IMR-90 (cell line): ENCODE data around the gene IGLL5. TPM values are rescaled to one million over a fixed set of nuclear protein-coding genes. Genes with fewer than 3 reads are reported as not detected.

Experiments used
- ATAC-seq: fragments of 200-7000 bp; cut with Tn5 transposase; 2 replicates; pipeline ENCODE4 v1.9.1; 2020; ENCODE audit warnings: low read depth, mild to moderate bottlenecking, moderate library complexity
- BruUV-seq: library from RNA; stranded (reverse); fragments of 400-500 nt; replicated peaks from 2 replicates; lab custom pipeline; 2021; lab: Mats Ljungman, UMichigan
- CTCF ChIA-PET: fragments of 300-600 bp; formaldehyde crosslinking; extraction: SDS; loops from one replicate; lab custom pipeline; 2021; ENCODE audit warnings: antibody characterized with exemption; lab: Yijun Ruan, JAX
- POLR2A ChIA-PET: fragments of 300-600 bp; sonication (Branson Sonifier 250); formaldehyde crosslinking; loops from one replicate; lab custom pipeline; 2022; ENCODE audit warnings: antibody characterized with exemption; ENCODE audit not compliant: unreplicated experiment; lab: Charles Lee
- DNase-seq: peaks from one replicate; pipeline ENCODE4 v3.0.0; 2013
- H2AFZ ChIP-seq: replicated peaks from 2 replicates; pipeline ENCODE3; 2013; ENCODE audit warnings: low read length, mild to moderate bottlenecking; ENCODE audit not compliant: poor library complexity
- H2AK5ac ChIP-seq: 2 replicates; pipeline ENCODE4 v1.6.1; 2013; ENCODE audit warnings: low read depth, low read length, inconsistent platforms
- H2AK9ac ChIP-seq: replicated peaks from 2 replicates; pipeline ENCODE3; 2013; ENCODE audit warnings: mild to moderate bottlenecking, low read depth, low read length, moderate library complexity; ENCODE audit not compliant: poor library complexity
- H2BK120ac ChIP-seq: 2 replicates; pipeline ENCODE4 v1.6.1; 2013; ENCODE audit warnings: low read depth, low read length, inconsistent platforms
- H2BK15ac ChIP-seq: 3 replicates; pipeline ENCODE4 v1.6.1; 2013; ENCODE audit warnings: low read depth, low read length, inconsistent platforms
- H2BK20ac ChIP-seq: 2 replicates; pipeline ENCODE4 v1.6.1; 2013; ENCODE audit warnings: low read depth, mild to moderate bottlenecking, inconsistent platforms, low read length, moderate library complexity
- H2BK5ac ChIP-seq: 2 replicates; pipeline ENCODE4 v1.6.1; 2013; ENCODE audit warnings: mild to moderate bottlenecking, low read depth, low read length, inconsistent platforms; ENCODE audit not compliant: poor library complexity, severe bottlenecking
- H3K14ac ChIP-seq: replicated peaks from 2 replicates; pipeline ENCODE4 v1.6.1; 2013; ENCODE audit warnings: low read depth, low read length, inconsistent platforms
- H3K18ac ChIP-seq: 2 replicates; pipeline ENCODE4 v1.6.1; 2013; ENCODE audit warnings: low read depth, low read length, control low read depth
- H3K23ac ChIP-seq: 2 replicates; pipeline ENCODE4 v1.6.1; 2013; ENCODE audit warnings: low read depth, low read length, inconsistent platforms
- H3K27ac ChIP-seq: 2 replicates; pipeline ENCODE4 v1.5.1; 2013; ENCODE audit warnings: mild to moderate bottlenecking, control low read depth, low read length; ENCODE audit not compliant: insufficient read depth
- H3K27me3 ChIP-seq: 2 replicates; pipeline ENCODE4 v1.6.1; 2013; ENCODE audit warnings: low read length; ENCODE audit not compliant: control insufficient read depth, insufficient read depth
- H3K36me3 ChIP-seq: 2 replicates; pipeline ENCODE4 v1.6.1; 2013; ENCODE audit warnings: low read length, mixed read lengths; ENCODE audit not compliant: control insufficient read depth, insufficient read depth
- H3K4ac ChIP-seq: 2 replicates; pipeline ENCODE4 v1.6.1; 2013; ENCODE audit warnings: low read depth, low read length, inconsistent platforms
- H3K4me1 ChIP-seq: 2 replicates; pipeline ENCODE4 v1.6.1; 2013; ENCODE audit warnings: low read length, mixed read lengths; ENCODE audit not compliant: control insufficient read depth, insufficient read depth
- H3K4me2 ChIP-seq: 2 replicates; pipeline ENCODE4 v1.6.1; 2013; ENCODE audit warnings: low read depth, mild to moderate bottlenecking, control low read depth, low read length, moderate library complexity
- H3K4me3 ChIP-seq: 2 replicates; pipeline ENCODE4 v1.5.1; 2013; ENCODE audit warnings: low read depth, mild to moderate bottlenecking, control low read depth, low read length, moderate library complexity; ENCODE audit not compliant: insufficient read depth
- H3K56ac ChIP-seq: 2 replicates; pipeline ENCODE4 v1.6.1; 2013; ENCODE audit warnings: low read length, inconsistent platforms; ENCODE audit not compliant: insufficient read depth; ENCODE audit errors: extremely low read depth
- H3K79me1 ChIP-seq, 2 experiments: 2 replicates each; pipeline ENCODE4 v1.6.1; 2013; ENCODE audit warnings: low read length in 2 of 2, inconsistent platforms in 1 of 2, low read depth in 1 of 2
- H3K9ac ChIP-seq: 2 replicates; pipeline ENCODE4 v1.6.1; 2013; ENCODE audit warnings: low read depth, low read length, control low read depth
- H3K9me1 ChIP-seq: 2 replicates; pipeline ENCODE4 v1.6.1; 2013; ENCODE audit warnings: low read length, inconsistent platforms; ENCODE audit not compliant: insufficient read depth
- H3K9me3 ChIP-seq: 2 replicates; pipeline ENCODE4 v1.6.1; 2013; ENCODE audit warnings: low read length; ENCODE audit not compliant: control insufficient read depth, insufficient read depth
- H4K20me1 ChIP-seq: 2 replicates; pipeline ENCODE4 v1.6.1; 2013; ENCODE audit warnings: low read length, inconsistent platforms; ENCODE audit not compliant: insufficient read depth
- H4K5ac ChIP-seq: 2 replicates; pipeline ENCODE4 v1.6.1; 2013; ENCODE audit warnings: mild to moderate bottlenecking, low read depth, low read length, control low read depth
- H4K8ac ChIP-seq, 2 experiments: 2 replicates each; pipeline ENCODE4 v1.6.1; 2013; ENCODE audit warnings: low read depth in 2 of 2, low read length in 2 of 2, control low read depth in 1 of 2, inconsistent platforms in 1 of 2
- H4K91ac ChIP-seq: 2 replicates; pipeline ENCODE4 v1.6.1; 2013; ENCODE audit warnings: low read depth, low read length, inconsistent platforms; ENCODE audit not compliant: insufficient read depth
- CEBPB ChIP-seq: IDR thresholded peaks from 2 replicates; pipeline ENCODE4 v1.6.1; 2012; ENCODE audit warnings: low read depth, low read length, improper control_type of control experiment
- FOS ChIP-seq: fragments of 150-350 bp; IDR thresholded peaks from 2 replicates; pipeline ENCODE4 v1.6.1; 2016; ENCODE audit warnings: low read depth, low read length
- MAFK ChIP-seq: IDR thresholded peaks from 2 replicates; pipeline ENCODE4 v1.6.1; 2012; ENCODE audit warnings: low read depth, low read length, improper control_type of control experiment
- POLR2A ChIP-seq: IDR thresholded peaks from 2 replicates; pipeline ENCODE4 v1.6.1; 2012; ENCODE audit warnings: mild to moderate bottlenecking, low read depth, low read length
- USF2 ChIP-seq: fragments of 150-350 bp; IDR thresholded peaks from 2 replicates; pipeline ENCODE4 v1.6.1; 2017; ENCODE audit warnings: mild to moderate bottlenecking, antibody characterized with exemption, low read length, low read depth
- WGBS, 2 experiments: methylation state at CpG; one replicate each; pipeline versions ENCODE4 v1.1.5 to v1.1.7; 2013; ENCODE audit warnings: missing lambda C conversion rate in 2 of 2; ENCODE audit not compliant: insufficient read length in 1 of 2; ENCODE audit errors: extremely low coverage in 2 of 2; 5-methylcytosine and 5-hydroxymethylcytosine counted together
- dilution Hi-C: fragments of 300-500 bp; cut with HindIII; formaldehyde crosslinking; loops from one replicate; pipeline ENCODE4 v1.14.3; 2018; ENCODE audit warnings: low sequenced_read_pairs; ENCODE audit not compliant: unreplicated experiment
- in situ Hi-C: fragments of 300-500 bp; cut with MboI; formaldehyde crosslinking; loops from 3 replicates; pipeline ENCODE4 v1.14.3; 2019; ENCODE audit warnings: low sequenced_read_pairs, inconsistent platforms, mixed read lengths
- intact Hi-C: fragments of 100-400 bp; cut with micrococcal nuclease; formaldehyde crosslinking; loops from 2 replicates; pipeline ENCODE4 v1.10.0; 2022
- polyA plus RNA-seq, 3 experiments: library from polyadenylated mRNA; depleted of rRNA; stranded (reverse); fragments of >200 nt; gene quantifications; 2 replicates each; pipeline ENCODE4 v1.2.3, GENCODE V29; 2012; ENCODE audit warnings: low replicate concordance in 1 of 3
- total RNA-seq: library from RNA; depleted of rRNA; stranded (reverse); fragments of >200 nt; gene quantifications from 2 replicates; pipeline ENCODE4 v1.2.3, GENCODE V29; 2012

IGLL5 gene
- total and polyA plus RNA-seq, 2 of the 4 experiments (the other 2 are of a cell fraction): not detected

- Histone ChIP-seq H3K36me3 (no peaks in the 10 kb centered on the region), H3K9ac (no peak overlapping the region), H4K8ac (no peak overlapping the region), H3K27me3 (peaks cover 6% of the 10 kb centered on the region), H3K18ac (no peak overlapping the region), H2AK5ac (no peak overlapping the region), H3K23ac (no peak overlapping the region), H3K56ac (no peak overlapping the region), H3K79me1 (no peaks in the 10 kb centered on the region), H2BK120ac (no peak overlapping the region), H4K20me1 (no peaks in the 10 kb centered on the region), H2BK15ac (no peak overlapping the region), H3K4ac (no peak overlapping the region), H2BK20ac (no peak overlapping the region), H4K91ac (no peak overlapping the region), H2AK9ac (no peak overlapping the region), H3K9me1 (no peaks in the 10 kb centered on the region), H3K14ac (no peak overlapping the region), H2AFZ (no peak overlapping the region), H3K27ac (no peak overlapping the region), H3K4me1 (no peaks in the 10 kb centered on the region), H3K9me3 (no peaks in the 10 kb centered on the region), H3K4me2 (no peak overlapping the region), H3K4me3 (no peak overlapping the region), H2BK5ac (no peak overlapping the region), H4K5ac (no peak overlapping the region)
- WGBS, 2 experiments: no CpG with 5 or more reads among the region's 10 CpGs
- intact Hi-C loops: no loop called here
- POLR2A ChIA-PET: no interaction called here
- no TSS peak for BruUV-seq
- dilution Hi-C loops: no loop called here
- CTCF ChIA-PET: interaction anchor here (1.2 kb wide), 1 partner anchor 10 kb away, joined by 4 read pairs; no protein-coding TSS in a partner anchor
- DNase-seq (no peak), ATAC-seq (no peak)
- no peak for TF ChIP-seq MAFK
- TF ChIP-seq USF2: no peak
- no peak for TF ChIP-seq FOS
- no peak for TF ChIP-seq POLR2A
- no peak for TF ChIP-seq CEBPB
- in situ Hi-C loops: no loop called here
Measured at GRCh38 chr22:22871536-22872278, 15.9 kb upstream of the IGLL5 start.
